ENCODE measurements around the gene MTHFD2L. TPM values are rescaled to one million over a fixed set of nuclear protein-coding genes. Genes with fewer than 3 reads are reported as not detected.

Gene MTHFD2L
- total RNA-seq, 1 experiment from 2014 or later: 24.1 TPM

- Mint-ChIP-seq H3K9me3 (ENCODE audit: low read depth, unreplicated experiment) (no peaks in the 10 kb centered on the region), H3K27me3 (ENCODE audit: unreplicated experiment) (no peaks in the 10 kb centered on the region), H3K4me3 (ENCODE audit: low read depth, unreplicated experiment) (no peak overlapping the region), H3K27ac (ENCODE audit: unreplicated experiment) (no peak overlapping the region), H3K4me1 (ENCODE audit: low read depth, unreplicated experiment) (no peaks in the 10 kb centered on the region), H3K36me3 (ENCODE audit: insufficient read depth, unreplicated experiment) (no peaks in the 10 kb centered on the region)
- intact Hi-C loops (cut with micrococcal nuclease; ENCODE audit: unreplicated experiment): no loop called here
- CTCF ChIA-PET: no interaction called here
- BruUV-seq (replicated peaks): no TSS peak
- no peak for TF ChIP-seq CTCF (IDR thresholded peaks at IDR 0.05; ENCODE audit: unreplicated experiment)
- no peak for DNase-seq
Measured at GRCh38 chr4:74252933-74253332, 95.0 kb downstream of the MTHFD2L start.

GRCh38 chr4:74254386-74254785, 96.5 kb downstream of the MTHFD2L start:
- Mint-ChIP-seq H3K4me3 (ENCODE audit: low read depth, unreplicated experiment) (no peak overlapping the region), H3K4me1 (ENCODE audit: low read depth, unreplicated experiment) (peaks cover 7% of the 10 kb centered on the region), H3K27ac (ENCODE audit: unreplicated experiment) (no peak overlapping the region), H3K27me3 (ENCODE audit: unreplicated experiment) (no peaks in the 10 kb centered on the region), H3K9me3 (ENCODE audit: low read depth, unreplicated experiment) (no peaks in the 10 kb centered on the region), H3K36me3 (ENCODE audit: insufficient read depth, unreplicated experiment) (no peaks in the 10 kb centered on the region)
- BruUV-seq (replicated peaks): no TSS peak
- intact Hi-C loops (cut with micrococcal nuclease; ENCODE audit: unreplicated experiment): no loop called here
- no peak for DNase-seq
- no peak for TF ChIP-seq CTCF (IDR thresholded peaks at IDR 0.05; ENCODE audit: unreplicated experiment)
- CTCF ChIA-PET: interaction anchor here (0.6 kb wide), 1 partner anchor 281 kb away, joined by 6 read pairs; no protein-coding TSS in a partner anchor

- H3K27ac Mint-ChIP-seq (ENCODE audit: unreplicated experiment): no peak overlapping the region
- no peaks in the 10 kb centered on the region for H3K36me3 Mint-ChIP-seq (ENCODE audit: insufficient read depth, unreplicated experiment)
- intact Hi-C loops (cut with micrococcal nuclease; ENCODE audit: unreplicated experiment): no loop called here
- no peaks in the 10 kb centered on the region for H3K9me3 Mint-ChIP-seq (ENCODE audit: low read depth, unreplicated experiment)
- no peak for DNase-seq
- BruUV-seq (replicated peaks): no TSS peak
- TF ChIP-seq CTCF (IDR thresholded peaks at IDR 0.05; ENCODE audit: unreplicated experiment): no peak
- H3K4me3 Mint-ChIP-seq (ENCODE audit: low read depth, unreplicated experiment): no peak overlapping the region
- H3K27me3 Mint-ChIP-seq (ENCODE audit: unreplicated experiment): no peaks in the 10 kb centered on the region
- CTCF ChIA-PET: interaction anchor here (0.6 to 0.7 kb wide), 2 partner anchors 24 to 281 kb away, joined by 4 to 6 read pairs; no protein-coding TSS in a partner anchor
- peaks cover 8% of the 10 kb centered on the region for H3K4me1 Mint-ChIP-seq (ENCODE audit: low read depth, unreplicated experiment)
Measured at GRCh38 chr4:74255096-74255495, 97.2 kb downstream of the MTHFD2L start.

- no peaks in the 10 kb centered on the region for H3K9me3 Mint-ChIP-seq (ENCODE audit: low read depth, unreplicated experiment)
- no peak for TF ChIP-seq CTCF (IDR thresholded peaks at IDR 0.05; ENCODE audit: unreplicated experiment)
- peaks cover 8% of the 10 kb centered on the region for H3K4me1 Mint-ChIP-seq (ENCODE audit: low read depth, unreplicated experiment)
- CTCF ChIA-PET: no interaction called here
- H3K36me3 Mint-ChIP-seq (ENCODE audit: insufficient read depth, unreplicated experiment): no peaks in the 10 kb centered on the region
- no peak overlapping the region for H3K4me3 Mint-ChIP-seq (ENCODE audit: low read depth, unreplicated experiment)
- H3K27me3 Mint-ChIP-seq (ENCODE audit: unreplicated experiment): no peaks in the 10 kb centered on the region
- no TSS peak for BruUV-seq (replicated peaks)
- intact Hi-C loops (cut with micrococcal nuclease; ENCODE audit: unreplicated experiment): no loop called here
- peak; percentile 30 for DNase-seq
- H3K27ac Mint-ChIP-seq (ENCODE audit: unreplicated experiment): no peak overlapping the region
Measured at GRCh38 chr4:74258963-74259362, 101.0 kb downstream of the MTHFD2L start.

All from Calu3 (cell line).